GM18498 (cell line): ENCODE results near the gene CSK.
A peak's percentile ranks its signal among the peaks of the same experiment; 100 is the strongest.
"Not testable (repeated sequence)": the region's sequence is repeated elsewhere in the genome, so short reads cannot be mapped to it uniquely, and the experiment has no call there.

ENCODE experiments used
- ATAC-seq: cut with Tn5 transposase; IDR thresholded peaks from one replicate; pipeline ENCODE4 v1.9.1; 2021; ENCODE audit warnings: mild to moderate bottlenecking, moderate library complexity; ENCODE audit not compliant: unreplicated experiment

Gene CSK

DNA sequence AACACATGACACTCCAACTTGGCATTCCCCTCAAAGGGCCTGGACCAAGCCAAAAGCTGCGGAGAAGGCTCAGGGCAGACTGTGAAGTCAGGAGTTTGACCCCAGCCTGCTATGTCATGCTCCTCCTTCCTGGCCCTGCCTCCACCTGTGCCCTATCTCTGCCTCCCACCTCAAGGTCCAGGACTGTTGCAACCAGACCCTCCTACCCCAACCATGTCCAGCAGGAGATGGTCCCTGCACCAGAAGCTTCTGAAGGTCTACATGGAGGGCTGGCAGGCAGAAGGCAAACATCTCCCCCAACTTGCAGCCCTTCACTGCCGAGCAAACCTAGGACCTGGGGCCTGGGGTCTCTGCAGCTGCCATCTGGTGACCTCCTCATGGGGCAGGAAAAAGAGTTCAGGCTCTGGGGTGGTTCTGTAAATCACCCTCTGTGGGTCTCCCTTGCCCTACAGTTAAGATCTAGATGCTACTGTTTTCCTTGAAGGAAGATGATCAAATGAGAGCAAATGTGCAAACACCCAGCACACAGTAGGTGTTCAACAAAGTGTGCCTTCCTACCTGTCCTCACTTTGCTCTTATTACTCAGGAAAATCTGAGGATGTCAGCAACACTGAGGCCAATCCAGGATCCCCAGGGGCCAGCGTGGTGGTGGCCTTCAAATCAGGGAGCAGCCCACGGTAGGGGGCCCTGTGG, 11.5 kb upstream of the CSK start:
- no peak for ATAC-seq

GRCh38 chr15:74773329-74773728, 8.6 kb upstream of the CSK start:
- ATAC-seq = no peak

GRCh38 chr15:74773731-74774252, 8.1 kb upstream of the CSK start:
- no peak for ATAC-seq

GRCh38 chr15:74775132-74775562, 6.7 kb upstream of the CSK start:
- no peak for ATAC-seq

- no peak for ATAC-seq
Observed at GRCh38 chr15:74775894-74776293, 6.0 kb upstream of the CSK start.

DNA sequence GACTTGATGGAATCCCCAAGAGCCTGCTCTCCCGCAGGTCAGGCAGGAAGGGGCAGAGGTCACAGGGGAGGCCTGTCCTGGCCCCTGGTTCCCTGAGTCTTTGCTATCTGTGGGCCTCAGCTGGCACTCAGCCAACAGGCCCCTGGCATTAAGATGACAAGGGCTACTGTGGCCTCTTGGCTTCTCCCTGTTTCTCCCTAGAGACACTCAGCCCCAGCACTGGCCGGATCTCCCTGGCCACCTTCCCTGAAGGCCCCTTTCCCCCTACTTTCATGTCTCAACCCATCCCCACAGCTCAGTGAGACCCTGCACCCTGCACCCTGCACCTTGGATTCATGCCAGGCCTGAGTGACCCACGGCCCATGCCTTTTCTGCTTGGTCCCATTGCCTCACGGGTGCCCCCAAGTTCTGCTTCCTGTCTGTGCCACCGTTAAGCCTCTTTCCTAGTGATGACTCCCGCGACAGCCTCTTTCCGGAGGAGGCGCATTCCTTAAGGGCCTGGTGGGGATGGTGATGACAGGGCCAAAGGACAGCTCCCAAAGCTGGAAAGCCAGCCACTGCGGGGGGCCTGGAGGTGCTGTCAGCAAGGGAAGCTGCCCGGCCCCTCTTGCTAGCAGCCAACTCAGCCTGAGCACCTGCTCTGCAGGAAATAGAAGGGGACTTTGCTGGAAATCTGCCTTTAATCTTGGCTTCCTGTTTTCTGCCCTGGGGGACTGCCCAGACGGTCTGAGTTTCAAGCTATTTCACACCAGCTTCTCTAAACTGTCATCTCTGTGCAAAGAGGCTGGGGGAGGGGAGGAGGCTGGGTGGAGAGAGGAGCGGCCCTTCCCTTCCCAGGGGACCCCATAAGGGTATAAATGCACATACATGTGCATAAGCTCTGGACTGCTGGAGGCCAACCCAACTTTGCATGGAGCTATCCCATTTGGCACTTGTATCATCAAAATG, 4.8 kb upstream of the CSK start:
- ATAC-seq = peak; percentile 35

DNA sequence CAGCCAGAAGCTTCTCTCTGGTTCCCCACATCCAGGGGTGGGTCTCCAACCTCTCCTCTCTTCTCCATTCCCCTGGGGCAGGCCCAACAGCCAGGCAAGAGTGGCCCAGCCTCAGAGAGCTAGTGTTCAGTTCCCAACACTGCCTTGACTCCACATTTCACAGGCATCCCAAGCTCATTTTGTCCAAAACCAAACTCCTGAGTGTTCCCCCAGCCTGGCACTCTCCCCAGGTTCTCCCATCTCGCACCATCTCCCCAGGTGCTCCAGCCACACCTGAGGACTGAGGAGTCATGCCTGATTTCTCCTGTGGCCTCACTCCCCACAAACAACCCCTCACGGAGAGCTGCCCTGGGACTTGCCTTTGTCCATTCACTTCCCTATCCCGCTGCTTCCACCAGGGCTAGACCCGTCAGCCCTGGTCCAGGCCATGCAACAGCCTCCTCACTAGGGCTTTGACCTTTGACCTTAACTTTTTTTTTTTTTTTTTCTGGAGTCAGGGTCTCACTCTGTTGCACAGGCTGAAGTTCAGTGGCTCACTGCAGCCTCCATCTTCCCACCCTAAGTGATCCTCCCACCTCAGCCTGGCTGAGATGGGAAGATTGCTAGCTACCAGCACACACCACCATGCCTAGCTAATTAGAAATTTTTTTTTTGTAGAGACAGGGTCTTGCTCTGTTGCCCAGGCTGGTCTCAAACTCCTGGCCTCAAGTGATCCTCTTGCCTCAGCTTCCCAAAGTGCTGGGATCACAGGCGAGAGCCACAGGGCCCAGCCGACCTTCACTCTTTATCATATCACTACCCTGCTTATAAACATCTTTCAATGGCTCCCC, 3.9 kb upstream of the CSK start:
- ATAC-seq = peak; percentile 1

GRCh38 chr15:74778599-74778970, 3.3 kb upstream of the CSK start:
- no peak for ATAC-seq

- ATAC-seq = no peak
Observed at GRCh38 chr15:74779162-74779648, 2.7 kb upstream of the CSK start.

GRCh38 chr15:74780523-74781430, 1.1 kb upstream of the CSK start:
- no peak for ATAC-seq

DNA sequence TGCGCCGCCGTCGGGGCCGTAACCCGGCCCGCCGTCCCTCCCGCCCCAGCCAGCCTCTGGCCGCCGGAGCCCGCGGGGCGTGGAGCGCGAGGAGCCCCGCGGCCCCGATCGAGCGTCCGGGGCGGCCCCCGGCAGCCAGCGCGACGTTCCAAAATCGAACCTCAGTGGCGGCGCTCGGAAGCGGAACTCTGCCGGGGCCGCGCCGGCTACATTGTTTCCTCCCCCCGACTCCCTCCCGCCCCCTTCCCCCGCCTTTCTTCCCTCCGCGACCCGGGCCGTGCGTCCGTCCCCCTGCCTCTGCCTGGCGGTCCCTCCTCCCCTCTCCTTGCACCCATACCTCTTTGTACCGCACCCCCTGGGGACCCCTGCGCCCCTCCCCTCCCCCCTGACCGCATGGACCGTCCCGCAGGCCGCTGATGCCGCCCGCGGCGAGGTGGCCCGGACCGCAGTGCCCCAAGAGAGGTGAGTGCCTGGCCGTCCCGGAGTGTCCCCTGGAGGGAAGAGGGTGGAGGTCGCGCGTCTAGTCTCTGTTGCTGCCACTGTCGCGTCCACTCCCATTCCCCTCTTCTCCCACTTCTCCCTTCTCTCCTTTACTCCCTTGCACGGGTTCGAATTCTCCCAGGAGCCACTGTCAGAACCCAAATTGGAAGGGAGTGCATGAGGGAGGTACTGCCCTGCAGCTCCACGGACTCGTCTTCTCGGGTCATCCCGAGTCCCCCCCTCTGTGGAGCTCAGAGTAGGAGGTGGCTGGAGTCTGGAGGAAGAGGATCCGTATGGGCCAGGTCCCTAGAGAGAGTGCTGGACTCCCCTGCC, 585 bp downstream of the CSK start:
- ATAC-seq = peak; percentile 20

DNA sequence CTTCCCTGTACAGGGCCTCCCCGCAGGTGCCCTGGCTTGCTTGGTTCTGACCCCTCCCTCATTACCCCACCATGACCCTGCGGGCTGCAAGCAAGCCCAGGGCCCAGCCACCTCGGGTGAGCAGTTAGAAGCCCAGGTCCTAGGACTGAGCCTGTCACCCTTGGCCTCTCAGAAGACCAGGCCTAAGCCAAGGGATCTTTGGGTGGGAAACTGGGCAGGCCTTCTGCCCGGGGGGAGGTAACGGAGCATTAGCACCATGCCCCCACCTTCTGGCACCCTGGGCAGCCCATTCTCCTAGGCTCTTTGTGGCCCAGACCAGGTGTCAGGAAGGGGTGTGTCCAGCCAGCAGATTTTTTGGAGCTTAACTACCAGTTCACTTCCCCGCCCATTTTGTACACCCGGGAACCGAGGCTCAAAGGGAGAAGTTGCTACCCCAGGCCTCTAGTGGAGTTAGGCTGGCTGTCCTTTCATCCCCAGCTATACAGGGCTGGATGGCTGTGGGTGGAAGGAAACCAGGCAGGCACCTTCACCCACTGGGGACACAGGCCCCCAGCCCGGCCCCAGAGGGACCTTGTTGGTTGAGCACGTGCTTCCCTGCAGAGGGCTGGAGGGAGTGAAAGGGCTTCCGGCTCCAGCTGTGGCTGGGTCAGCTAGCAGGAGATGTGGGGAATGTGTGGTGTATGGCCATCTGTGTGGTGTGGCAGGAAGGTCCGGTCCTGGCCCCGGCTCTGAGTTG, 1.4 kb downstream of the CSK start:
- no peak for ATAC-seq

- ATAC-seq = no peak
Observed at GRCh38 chr15:74783808-74784175, 1.9 kb downstream of the CSK start.

- no peak for ATAC-seq
Observed at GRCh38 chr15:74784426-74785193, 2.7 kb downstream of the CSK start.

DNA sequence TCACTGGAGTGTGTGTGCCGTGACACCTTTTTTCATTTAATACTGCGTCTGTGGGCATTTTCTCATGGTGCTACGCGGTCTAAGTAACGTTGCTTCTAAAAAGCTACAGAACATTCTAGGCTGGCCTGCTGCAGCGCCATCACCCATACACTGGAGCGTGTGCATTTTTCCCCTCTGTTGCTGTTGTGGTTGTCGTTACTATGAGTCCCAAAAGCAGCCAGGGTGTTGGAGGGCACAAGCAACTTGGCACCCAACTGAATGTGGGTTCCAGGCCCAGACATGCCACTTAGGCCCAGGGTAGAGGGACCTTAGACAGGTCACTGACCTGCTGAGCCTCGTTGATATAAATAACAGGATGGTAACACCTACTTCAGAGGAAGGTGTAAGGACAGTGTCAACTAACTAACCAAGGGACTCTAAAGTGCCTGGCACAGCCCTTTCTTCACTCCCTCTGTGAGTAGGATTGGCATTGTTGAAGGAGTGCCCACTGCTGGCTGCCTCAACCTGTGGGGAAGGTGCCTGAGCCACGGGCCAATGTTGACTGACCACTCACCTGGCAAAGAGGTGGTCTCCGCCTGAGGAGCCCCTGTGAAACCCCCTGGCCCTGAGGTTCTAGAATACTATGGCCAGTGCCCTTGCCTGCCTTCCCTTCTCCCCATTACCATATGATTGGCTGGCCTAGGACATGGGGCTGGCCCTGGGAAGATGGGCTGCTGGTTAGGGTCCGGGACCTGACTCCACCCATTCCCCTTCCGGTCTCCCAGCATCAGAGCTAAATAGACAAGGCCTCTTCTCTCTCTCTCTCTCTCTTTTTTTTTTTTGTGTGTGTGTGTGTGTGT, 3.5 kb downstream of the CSK start:
- ATAC-seq = no peak

GRCh38 chr15:74786081-74786480, 4.2 kb downstream of the CSK start:
- ATAC-seq = not testable (repeated sequence)
